PC-9 (cell line): Measurements from ENCODE around the gene QDPR. TPM values are rescaled to one million over a fixed set of nuclear protein-coding genes. Genes with fewer than 3 reads are reported as not detected.

Source experiments
- BruUV-seq: library from RNA; stranded (reverse); fragments of 400-500 nt; replicated peaks from 2 replicates; lab custom pipeline; 2021; lab: Mats Ljungman, UMichigan
- CTCF ChIA-PET: fragments of 300-600 bp; sonication (Branson Sonifier 250); formaldehyde crosslinking; loops from one replicate; lab custom pipeline; 2022; ENCODE audit warnings: antibody characterized with exemption; lab: Charles Lee
- POLR2A ChIA-PET: fragments of 300-600 bp; sonication (Branson Sonifier 250); formaldehyde crosslinking; loops from one replicate; lab custom pipeline; 2022; ENCODE audit warnings: antibody characterized with exemption; ENCODE audit not compliant: unreplicated experiment; lab: Charles Lee
- DNase-seq, 2 experiments: peaks; one replicate each; pipeline versions ENCODE4 v3.0.0 to v3.0.0-alpha.2; 2015 to 2022; ENCODE audit warnings: mixed read lengths in 1 of 2
- H2AFZ ChIP-seq: fragments of 200-600 bp; sonication (generic); 2 replicates; pipeline ENCODE4 v1.8.1; 2017; ENCODE audit warnings: antibody characterized with exemption
- H3F3A ChIP-seq: fragments of 200-600 bp; sonication (generic); 2 replicates; pipeline ENCODE4 v1.8.1; 2017; ENCODE audit warnings: antibody characterized with exemption, mild to moderate bottlenecking, low read depth; ENCODE audit not compliant: insufficient read depth
- H3K27ac ChIP-seq: fragments of 200-600 bp; sonication (generic); 2 replicates; pipeline ENCODE4 v1.6.1; 2016; ENCODE audit warnings: mixed run types
- H3K27me3 ChIP-seq: fragments of 200-600 bp; sonication (generic); 2 replicates; pipeline ENCODE4 v1.6.1; 2016; ENCODE audit warnings: low read depth, mixed run types; ENCODE audit not compliant: insufficient read depth
- H3K36me3 ChIP-seq: fragments of 200-600 bp; sonication (generic); 2 replicates; pipeline ENCODE4 v1.6.1; 2016; ENCODE audit warnings: low read depth, mixed run types
- H3K4me1 ChIP-seq: fragments of 200-600 bp; sonication (generic); replicated peaks from 2 replicates; pipeline ENCODE4 v1.6.1; 2016; ENCODE audit warnings: mixed run types; ENCODE audit not compliant: insufficient read depth
- H3K4me2 ChIP-seq: fragments of 200-600 bp; sonication (generic); 2 replicates; pipeline ENCODE4 v1.6.1; 2017; ENCODE audit warnings: mixed run types
- H3K4me3 ChIP-seq: fragments of 200-600 bp; sonication (generic); 2 replicates; pipeline ENCODE4 v1.6.1; 2016; ENCODE audit warnings: mixed run types
- H3K79me2 ChIP-seq: fragments of 200-600 bp; sonication (generic); 2 replicates; pipeline ENCODE4 v1.6.1; 2017; ENCODE audit warnings: low read depth, mixed run types
- H3K9me2 ChIP-seq: fragments of 200-600 bp; sonication (generic); 2 replicates; pipeline ENCODE4 v1.8.1; 2017; ENCODE audit warnings: mild to moderate bottlenecking; ENCODE audit not compliant: insufficient read depth
- H3K9me3 ChIP-seq: fragments of 200-600 bp; sonication (generic); 2 replicates; pipeline ENCODE4 v1.8.1; 2016; ENCODE audit warnings: low read depth; ENCODE audit not compliant: insufficient read depth
- H4K20me1 ChIP-seq: fragments of 200-600 bp; sonication (generic); 2 replicates; pipeline ENCODE4 v1.8.1; 2017; ENCODE audit not compliant: insufficient read depth
- EZH2 ChIP-seq: fragments of 200-600 bp; sonication (generic); IDR thresholded peaks from 2 replicates; pipeline ENCODE4 v1.8.0; 2017; ENCODE audit warnings: antibody characterized with exemption, low read depth
- intact Hi-C: fragments of 100-400 bp; cut with micrococcal nuclease; formaldehyde crosslinking; loops from one replicate; pipeline ENCODE4 v1.10.0; 2022; ENCODE audit not compliant: unreplicated experiment
- total RNA-seq: library from RNA; stranded (reverse); gene quantifications from 2 replicates; pipeline ENCODE4 v1.2.3, GENCODE V29; 2021
- TF ChIP-seq, protein P1 (sequence below): fragments of 200-600 bp; sonication (generic); conservative IDR thresholded peaks from 2 replicates; pipeline ENCODE4 v1.6.1; 2017; ENCODE audit warnings: mixed run types, antibody characterized with exemption, mild to moderate bottlenecking, moderate library complexity

Gene QDPR
- total RNA-seq, 1 experiment from 2014 or later: 14.0 TPM

DNA sequence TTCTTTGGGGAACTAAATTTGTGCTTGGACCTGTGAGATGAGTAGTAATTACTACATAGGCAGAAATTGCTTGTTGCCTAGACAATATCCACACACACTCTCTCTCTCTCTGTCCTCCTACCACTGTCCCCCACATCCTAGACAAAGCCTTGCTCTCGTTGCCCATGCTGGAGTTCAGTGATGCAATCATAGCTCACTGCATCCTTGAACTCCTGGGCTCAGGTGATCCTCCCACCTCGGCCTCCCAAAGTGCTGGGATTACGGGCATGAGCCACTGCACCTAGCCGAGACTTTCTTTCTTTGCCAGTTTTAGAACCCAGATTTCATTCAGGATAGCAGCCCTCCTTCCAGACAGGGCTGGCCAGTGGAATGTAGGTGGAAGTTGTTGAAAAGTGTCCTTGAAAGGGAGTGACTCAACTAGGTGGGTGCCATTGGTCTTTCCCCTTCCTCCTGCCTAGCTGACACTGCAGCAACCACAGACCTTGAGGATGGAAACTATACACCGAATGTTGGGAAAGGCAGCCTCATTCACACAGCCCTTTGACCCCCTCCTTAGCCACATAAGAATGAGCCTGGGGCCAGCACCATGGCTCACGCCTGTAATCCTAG is 48.3 kb upstream of the QDPR start:
- Histone ChIP-seq H3K27ac (no peak overlapping the region), H3K79me2 (no peaks in the 10 kb centered on the region), H2AFZ (no peak overlapping the region), H3K4me2 (no peak overlapping the region), H3K4me1 (no peaks in the 10 kb centered on the region), H4K20me1 (no peaks in the 10 kb centered on the region), H3F3A (no peaks in the 10 kb centered on the region), H3K9me3 (no peaks in the 10 kb centered on the region), H3K36me3 (no peaks in the 10 kb centered on the region), H3K9me2 (no peaks in the 10 kb centered on the region), H3K4me3 (no peak overlapping the region), H3K27me3 (no peaks in the 10 kb centered on the region)
- intact Hi-C loops: no loop called here
- CTCF ChIA-PET: no interaction called here
- no peak for TF ChIP-seq EZH2
- TF ChIP-seq, protein P1, sequence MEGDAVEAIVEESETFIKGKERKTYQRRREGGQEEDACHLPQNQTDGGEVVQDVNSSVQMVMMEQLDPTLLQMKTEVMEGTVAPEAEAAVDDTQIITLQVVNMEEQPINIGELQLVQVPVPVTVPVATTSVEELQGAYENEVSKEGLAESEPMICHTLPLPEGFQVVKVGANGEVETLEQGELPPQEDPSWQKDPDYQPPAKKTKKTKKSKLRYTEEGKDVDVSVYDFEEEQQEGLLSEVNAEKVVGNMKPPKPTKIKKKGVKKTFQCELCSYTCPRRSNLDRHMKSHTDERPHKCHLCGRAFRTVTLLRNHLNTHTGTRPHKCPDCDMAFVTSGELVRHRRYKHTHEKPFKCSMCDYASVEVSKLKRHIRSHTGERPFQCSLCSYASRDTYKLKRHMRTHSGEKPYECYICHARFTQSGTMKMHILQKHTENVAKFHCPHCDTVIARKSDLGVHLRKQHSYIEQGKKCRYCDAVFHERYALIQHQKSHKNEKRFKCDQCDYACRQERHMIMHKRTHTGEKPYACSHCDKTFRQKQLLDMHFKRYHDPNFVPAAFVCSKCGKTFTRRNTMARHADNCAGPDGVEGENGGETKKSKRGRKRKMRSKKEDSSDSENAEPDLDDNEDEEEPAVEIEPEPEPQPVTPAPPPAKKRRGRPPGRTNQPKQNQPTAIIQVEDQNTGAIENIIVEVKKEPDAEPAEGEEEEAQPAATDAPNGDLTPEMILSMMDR: no peak
- POLR2A ChIA-PET: interaction anchor here (0.5 kb wide), 1 partner anchor 69 kb away, joined by 3 read pairs; no protein-coding TSS in a partner anchor
- DNase-seq: no peak
- no TSS peak for BruUV-seq

GRCh38 chr4:17559709-17560048 is 47.8 kb upstream of the QDPR start:
- Histone ChIP-seq H3K79me2 (no peaks in the 10 kb centered on the region), H3K4me2 (no peak overlapping the region), H3K4me3 (no peak overlapping the region), H3K27ac (no peak overlapping the region), H3K36me3 (no peaks in the 10 kb centered on the region), H4K20me1 (no peaks in the 10 kb centered on the region), H3K9me2 (no peaks in the 10 kb centered on the region), H3F3A (no peaks in the 10 kb centered on the region), H2AFZ (no peak overlapping the region), H3K9me3 (no peaks in the 10 kb centered on the region), H3K4me1 (no peaks in the 10 kb centered on the region), H3K27me3 (no peaks in the 10 kb centered on the region)
- intact Hi-C loops: no loop called here
- ChIA-PET CTCF (no interaction called here), POLR2A (no interaction called here)
- DNase-seq: no peak
- no TSS peak for BruUV-seq
- no peak for TF ChIP-seq EZH2
- TF ChIP-seq, protein P1: no peak

- DNase-seq: no peak
- BruUV-seq: no TSS peak
Measured at GRCh38 chr4:17558941-17559708, 47.2 kb upstream of the QDPR start.

More at GRCh38 chr4:17558941-17559708, 47.2 kb upstream of the QDPR start:
- no peaks in the 10 kb centered on the region for H3K27me3 ChIP-seq
- no peak overlapping the region for H3K27ac ChIP-seq
- H3K9me3 ChIP-seq: no peaks in the 10 kb centered on the region
- no peak overlapping the region for H2AFZ ChIP-seq
- no peak for TF ChIP-seq EZH2
- TF ChIP-seq, protein P1: no peak
- no peaks in the 10 kb centered on the region for H3K9me2 ChIP-seq
- H3K79me2 ChIP-seq: no peaks in the 10 kb centered on the region
- intact Hi-C loops: no loop called here
- no peak overlapping the region for H3K4me3 ChIP-seq
- no peaks in the 10 kb centered on the region for H3K36me3 ChIP-seq
- ChIA-PET CTCF (no interaction called here), POLR2A (no interaction called here)
- H3K4me2 ChIP-seq: no peak overlapping the region
- no peaks in the 10 kb centered on the region for H3K4me1 ChIP-seq
- no peaks in the 10 kb centered on the region for H4K20me1 ChIP-seq
- H3F3A ChIP-seq: no peaks in the 10 kb centered on the region
